OCI-LY3 (cell line): ENCODE data around the gene CRYBG3.

Source experiments
- EZH2phosphoT487 ChIP-seq: fragments of 200-600 bp; shearing (Covaris generic); IDR thresholded peaks from 2 replicates; pipeline ENCODE4 v1.6.1; 2018; ENCODE audit warnings: antibody characterized with exemption, mixed run types, low read depth
- TF ChIP-seq, protein P1 (sequence below): fragments of 200-600, 300-600 bp; sonication (generic); IDR thresholded peaks from 2 replicates; pipeline ENCODE4 v1.5.1; 2014; ENCODE audit warnings: antibody characterized with exemption, low read length, low read depth

DNA sequence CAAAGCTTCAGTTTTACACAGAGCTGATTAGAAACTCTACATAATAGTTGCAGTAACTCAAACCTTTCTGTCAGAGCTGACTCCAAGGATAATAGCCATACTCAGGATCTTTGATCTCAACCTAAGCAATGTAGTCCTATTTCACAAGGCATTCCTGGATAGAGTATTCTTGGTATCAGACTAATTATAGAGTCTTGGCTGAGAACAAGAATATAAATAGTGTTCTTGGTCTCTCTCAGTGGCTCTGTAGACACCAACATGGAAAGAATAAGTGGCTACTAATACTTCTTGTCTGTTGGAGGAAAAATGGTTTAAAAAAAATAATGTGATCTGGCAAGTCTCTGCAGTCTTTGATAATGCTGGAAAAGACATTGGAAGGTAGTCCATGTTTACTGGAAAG, 94.8 kb downstream of the CRYBG3 start:
- TF ChIP-seq, protein P1, sequence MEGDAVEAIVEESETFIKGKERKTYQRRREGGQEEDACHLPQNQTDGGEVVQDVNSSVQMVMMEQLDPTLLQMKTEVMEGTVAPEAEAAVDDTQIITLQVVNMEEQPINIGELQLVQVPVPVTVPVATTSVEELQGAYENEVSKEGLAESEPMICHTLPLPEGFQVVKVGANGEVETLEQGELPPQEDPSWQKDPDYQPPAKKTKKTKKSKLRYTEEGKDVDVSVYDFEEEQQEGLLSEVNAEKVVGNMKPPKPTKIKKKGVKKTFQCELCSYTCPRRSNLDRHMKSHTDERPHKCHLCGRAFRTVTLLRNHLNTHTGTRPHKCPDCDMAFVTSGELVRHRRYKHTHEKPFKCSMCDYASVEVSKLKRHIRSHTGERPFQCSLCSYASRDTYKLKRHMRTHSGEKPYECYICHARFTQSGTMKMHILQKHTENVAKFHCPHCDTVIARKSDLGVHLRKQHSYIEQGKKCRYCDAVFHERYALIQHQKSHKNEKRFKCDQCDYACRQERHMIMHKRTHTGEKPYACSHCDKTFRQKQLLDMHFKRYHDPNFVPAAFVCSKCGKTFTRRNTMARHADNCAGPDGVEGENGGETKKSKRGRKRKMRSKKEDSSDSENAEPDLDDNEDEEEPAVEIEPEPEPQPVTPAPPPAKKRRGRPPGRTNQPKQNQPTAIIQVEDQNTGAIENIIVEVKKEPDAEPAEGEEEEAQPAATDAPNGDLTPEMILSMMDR = no peak
- no peak for TF ChIP-seq EZH2phosphoT487
